ENCODE results near the gene VPS52.

- TF ChIP-seq CTCF (IDR thresholded peaks at IDR 0.05) = no peak
- no peak for TF ChIP-seq POLR2A (IDR thresholded peaks at IDR 0.05)
These were observed 36.4 kb downstream of the VPS52 start for GRCh38 chr6:33235221-33235634.

Data from body of pancreas (tissue), 4 donors.